Renal cortex interstitium (tissue), 15 donors: Measurements from ENCODE around the gene CENPP. TPM values are rescaled to one million over a fixed set of nuclear protein-coding genes. Genes with fewer than 3 reads are reported as not detected.

Experiments used
- DNase-seq, 11 donors: peaks; one replicate each; pipeline ENCODE4 v3.0.0-alpha.2; 2013; ENCODE audit warnings: low read depth in 9 of 11, low spot score in 4 of 11; ENCODE audit errors: extremely low read depth in 1 of 11
- long read RNA-seq, 16 experiments: transcript quantifications; one replicate each; lab custom pipeline, GENCODE V29; 2026
- polyA plus RNA-seq, 3 donors: library from polyadenylated mRNA; unstranded; fragments of 120-200 nt; gene quantifications; one replicate each; pipeline ENCODE4 v1.2.1, GENCODE V29; 2013; ENCODE audit not compliant: insufficient read length in 3 of 3

The CENPP gene
- polyA plus RNA-seq: 1 to 10 TPM; 5.5 to 8.3 (median 7.6) TPM
- long read RNA-seq, donor 1, partial matches to known transcripts: 0 of 1 reads
- long read RNA-seq, donor 1, other reads (novel, unspliced or antisense): 0 of 1 reads
- long read RNA-seq, donor 2, partial matches to known transcripts: 0 of 7 reads
- long read RNA-seq, donor 2, other reads (novel, unspliced or antisense): 6 of 7 reads
- long read RNA-seq, donor 3, partial matches to known transcripts: 0 of 4 reads
- long read RNA-seq, donor 3, other reads (novel, unspliced or antisense): 0 of 4 reads
- long read RNA-seq, donor 4: 0 reads
- long read RNA-seq, donor 5: 0 reads
- long read RNA-seq, donor 6, partial matches to known transcripts: 7 of 17 reads
- long read RNA-seq, donor 6, other reads (novel, unspliced or antisense): 6 of 17 reads
- long read RNA-seq, donor 7: 0 reads
- long read RNA-seq, donor 8, partial matches to known transcripts: 0 of 3 reads
- long read RNA-seq, donor 8, other reads (novel, unspliced or antisense): 0 of 3 reads
- long read RNA-seq, donor 9, partial matches to known transcripts: 0 of 1 reads
- long read RNA-seq, donor 9, other reads (novel, unspliced or antisense): 0 of 1 reads
- long read RNA-seq, donor 10, full-length matches to known transcripts: 2 of 9 reads
- long read RNA-seq, donor 10, partial matches to known transcripts: 0 of 9 reads
- long read RNA-seq, donor 10, other reads (novel, unspliced or antisense): 7 of 9 reads
- long read RNA-seq, donor 11, partial matches to known transcripts: 0 of 1 reads
- long read RNA-seq, donor 11, other reads (novel, unspliced or antisense): 0 of 1 reads
- long read RNA-seq, donor 12, full-length matches to known transcripts: 5 of 5 reads
- long read RNA-seq, donor 12, partial matches to known transcripts: 0 of 5 reads
- long read RNA-seq, donor 12, other reads (novel, unspliced or antisense): 0 of 5 reads
- long read RNA-seq, donor 13: 0 reads
- long read RNA-seq, donor 14, partial matches to known transcripts: 12 of 13 reads
- long read RNA-seq, donor 14, other reads (novel, unspliced or antisense): 0 of 13 reads
- long read RNA-seq, donor 15, partial matches to known transcripts: 6 of 6 reads
- long read RNA-seq, donor 15, other reads (novel, unspliced or antisense): 0 of 6 reads
- long read RNA-seq, donor 16, partial matches to known transcripts: 36 of 69 reads
- long read RNA-seq, donor 16, other reads (novel, unspliced or antisense): 28 of 69 reads

- peak; percentile 67 to 98 (median 86) for DNase-seq
Observed at GRCh38 chr9:92325269-92325990, at the start of gene CENPP, which contains the start of gene NOL8. TSS of gene CENPP (plus strand) at chr9:92325953. TSS of gene NOL8 (minus strand) at chr9:92325350. CDS start at chr9:92324161, 1,189 bp downstream.

GRCh38 chr9:92276331-92277032, 49.3 kb upstream of the CENPP start:
- peak in 8 of 11 donors; percentile 33 to 62 (median 56) for DNase-seq

- DNase-seq: no peak
Observed at GRCh38 chr9:92278110-92278509, 47.6 kb upstream of the CENPP start.

GRCh38 chr9:92279302-92279701, 46.5 kb upstream of the CENPP start:
- no peak for DNase-seq

DNA sequence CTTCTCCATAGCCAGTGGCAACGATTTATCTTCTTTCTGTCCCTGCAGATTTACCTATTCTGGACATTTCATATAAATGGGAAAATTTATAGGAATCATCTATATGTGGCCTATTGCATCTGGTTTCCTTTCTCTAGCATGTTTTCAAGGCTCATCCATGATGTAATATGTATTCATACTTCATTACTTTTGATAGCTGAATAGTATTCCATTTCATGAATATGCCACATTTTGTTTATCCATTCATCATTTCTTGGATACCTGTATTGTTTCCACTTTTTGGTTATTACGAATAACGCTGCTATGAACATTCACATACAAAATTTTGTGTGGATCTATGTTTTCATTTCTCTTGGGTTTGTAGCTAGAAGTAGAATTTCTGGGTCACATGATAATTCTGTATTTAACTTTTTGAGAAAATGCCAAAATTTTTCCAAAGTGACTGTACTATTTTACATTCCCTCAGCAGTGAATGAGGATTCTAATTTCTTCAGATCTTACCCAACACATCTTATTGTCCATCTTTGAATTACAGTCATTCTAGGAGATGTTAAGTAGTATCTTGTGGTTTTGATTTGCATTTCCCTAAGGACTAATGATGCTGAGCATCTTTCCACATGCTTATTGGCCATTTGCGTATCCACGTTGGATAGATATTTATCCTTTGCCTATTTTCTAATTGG, 35.9 kb upstream of the CENPP start:
- no peak for DNase-seq

GRCh38 chr9:92290785-92291429, 34.8 kb upstream of the CENPP start:
- DNase-seq: no peak

GRCh38 chr9:92291577-92291976, 34.2 kb upstream of the CENPP start:
- DNase-seq: no peak

DNA sequence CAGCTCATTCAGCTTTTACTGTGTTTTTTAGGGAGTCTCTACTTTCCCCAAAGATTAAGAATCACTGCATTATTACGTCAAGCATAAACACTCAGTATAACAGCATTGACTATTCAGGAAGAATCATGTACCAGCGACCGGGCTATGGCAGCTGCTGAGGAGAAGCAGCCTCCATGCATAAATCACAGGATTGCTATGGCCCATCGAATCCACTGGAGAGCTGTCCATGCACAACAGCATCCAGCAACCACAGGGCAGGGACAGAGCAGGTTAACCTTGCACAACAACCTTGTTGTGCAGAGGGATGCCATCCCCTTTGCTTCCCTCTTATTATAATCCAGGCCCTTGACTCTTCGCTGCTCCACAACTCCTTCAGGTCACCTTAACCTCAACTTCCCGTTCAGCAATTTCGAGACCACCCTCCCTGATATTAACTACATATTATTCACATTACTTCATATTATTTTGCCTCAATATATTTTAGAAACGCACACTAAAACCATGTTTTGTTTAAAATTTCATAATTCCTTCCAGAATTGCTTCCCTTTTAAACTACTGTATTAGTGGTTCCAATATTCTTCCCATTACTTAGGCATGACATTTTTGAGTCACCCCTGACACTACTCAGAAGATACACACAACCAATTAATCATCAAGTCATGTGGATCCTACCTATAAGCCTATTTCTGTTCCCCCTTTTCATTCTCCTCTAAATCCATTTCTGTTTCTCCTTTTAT, 33.2 kb upstream of the CENPP start:
- DNase-seq: no peak

DNA sequence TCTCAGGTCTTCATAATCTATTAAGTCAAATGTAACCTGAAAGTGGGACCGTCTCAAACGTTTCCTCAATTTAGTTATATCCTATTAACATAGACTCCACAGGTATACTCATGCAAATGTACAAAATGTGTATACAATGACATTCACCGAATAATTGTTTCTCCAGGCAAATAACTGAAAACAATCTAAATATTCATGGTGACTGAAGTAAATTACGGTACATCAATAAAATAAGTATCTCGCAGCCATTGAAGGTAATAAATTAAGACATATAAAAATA, 32.7 kb upstream of the CENPP start:
- no peak for DNase-seq

DNA sequence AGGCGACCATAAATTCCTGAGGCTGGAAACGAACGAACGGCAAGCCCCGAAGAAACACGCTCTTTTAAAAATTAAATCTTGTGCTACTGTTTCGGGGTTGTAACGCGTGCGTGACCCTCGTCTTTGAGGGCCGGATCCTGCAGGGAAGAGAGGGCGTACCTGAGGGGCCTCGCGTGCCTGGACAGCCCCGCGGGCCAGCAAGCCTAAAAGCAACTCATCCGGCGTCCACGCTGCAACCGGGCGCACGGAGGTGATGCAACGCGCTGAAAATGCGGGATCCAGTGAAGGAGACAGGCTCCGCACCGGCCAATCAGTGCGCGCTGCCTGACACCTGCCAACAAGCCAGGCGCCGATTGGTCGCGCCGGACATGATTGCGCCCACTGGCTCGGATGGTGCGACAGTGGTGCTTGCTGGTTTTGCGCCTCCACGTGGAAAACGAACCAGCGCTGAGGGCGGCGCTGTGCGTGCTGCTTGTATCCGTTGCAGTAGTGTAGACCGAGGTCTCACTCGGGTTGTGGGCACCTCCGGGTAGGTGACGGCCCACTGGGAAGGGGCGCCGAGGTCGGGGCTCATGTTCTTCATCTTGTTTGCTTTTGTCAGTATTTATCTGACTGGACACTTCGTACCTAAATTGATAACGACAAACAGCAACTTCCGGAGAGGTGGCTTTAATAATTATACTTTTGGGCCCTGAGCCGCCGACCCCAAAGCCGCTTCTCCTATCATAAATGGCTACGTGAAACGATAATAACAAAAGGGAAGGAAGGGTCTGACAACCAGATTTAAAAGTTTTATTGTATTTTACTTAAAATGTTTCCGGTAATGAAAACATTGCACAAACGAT, 32.1 kb upstream of the CENPP start, which contains the start of gene IARS1:
Gene IARS1 (minus strand): TSS at position 246 of the 845 bp plus-strand sequence. CDS start 4,278 bp downstream, outside the sequence.
- peak; percentile 93 to 98 (median 97) for DNase-seq

- DNase-seq: peak in 1 of 11 donors; percentile 13
Observed at GRCh38 chr9:92294297-92294676, 31.5 kb upstream of the CENPP start.

DNA sequence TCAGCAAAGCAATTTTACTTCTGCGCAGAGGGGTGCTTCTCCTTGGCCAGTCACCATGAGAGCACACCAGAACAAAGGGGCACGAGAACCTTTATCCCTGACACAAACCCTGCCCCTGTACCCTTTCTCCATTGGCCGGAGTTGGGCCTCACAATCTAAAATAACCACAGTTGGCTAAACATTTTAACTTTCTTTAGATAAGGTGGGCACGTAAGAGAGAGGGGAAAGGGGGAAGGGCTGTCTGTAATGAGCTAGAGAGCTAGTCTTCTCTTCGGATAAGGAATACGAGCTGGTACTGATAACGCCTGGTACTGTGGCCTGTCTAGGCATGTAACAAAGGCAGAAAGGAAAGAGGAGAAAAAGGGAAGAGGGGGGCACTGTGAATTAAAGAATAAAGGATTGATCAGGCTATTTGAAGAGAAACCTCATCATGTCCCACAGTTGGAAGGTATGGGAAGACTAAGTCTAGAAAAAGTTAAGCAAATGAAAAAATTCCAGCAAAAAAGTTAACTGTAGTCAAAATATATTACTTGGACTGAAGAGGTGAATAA, 30.4 kb upstream of the CENPP start:
- DNase-seq: no peak

GRCh38 chr9:92295827-92296258, 29.9 kb upstream of the CENPP start:
- no peak for DNase-seq

DNA sequence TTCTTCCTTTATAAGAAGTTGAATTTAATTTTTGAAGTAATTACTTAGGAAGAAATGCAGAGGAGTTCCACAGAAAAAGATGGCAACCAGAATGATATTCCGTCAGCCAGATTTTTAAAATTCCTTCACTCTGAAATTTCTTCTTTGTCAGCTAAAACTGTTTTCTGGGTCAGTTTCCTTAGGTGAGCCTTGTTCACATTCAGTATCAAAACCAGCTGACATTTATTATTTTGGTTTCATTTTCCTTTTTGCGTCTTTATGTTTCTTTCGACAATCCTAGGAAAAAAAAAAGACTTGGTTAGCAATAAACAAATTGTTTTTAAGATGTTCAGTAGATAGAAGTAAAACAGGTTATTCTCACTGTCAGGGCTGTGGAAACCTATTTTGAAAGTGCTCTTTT, 28.1 kb upstream of the CENPP start:
- DNase-seq: no peak

DNA sequence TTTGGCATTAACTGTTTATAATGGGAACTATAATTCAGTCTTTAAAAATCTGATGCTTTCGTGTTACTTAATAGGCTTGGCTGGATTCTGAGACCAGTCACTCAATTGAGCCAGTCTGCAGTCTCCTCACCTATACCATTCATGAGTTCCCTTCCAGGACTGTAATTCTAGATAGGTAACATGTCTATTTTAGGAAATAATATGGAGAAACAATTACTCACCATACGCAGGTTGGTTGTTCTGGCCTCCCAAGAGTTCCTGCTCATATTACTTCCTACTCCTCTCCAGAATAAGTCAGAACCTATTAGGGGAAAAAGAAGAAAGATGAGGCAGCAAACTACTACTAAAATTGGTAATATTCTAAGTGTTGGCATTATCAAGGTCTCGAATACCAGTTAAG, 27.7 kb upstream of the CENPP start:
- DNase-seq: no peak
